Lower leg skin (tissue), 4 donors: ENCODE results near the gene FAM83G. TPM values are rescaled to one million over a fixed set of nuclear protein-coding genes. Genes with fewer than 3 reads are reported as not detected.

Experiments
- DNase-seq, 2 donors: peaks; one replicate each; pipeline ENCODE4 v3.0.0-alpha.2; 2019; ENCODE audit warnings: low spot score in 2 of 2
- H3K4me3 ChIP-seq: fragments of 200-600 bp; sonication (generic); 2 replicates; pipeline ENCODE4 v1.5.1; 2017; ENCODE audit warnings: mild to moderate bottlenecking, low read depth; ENCODE audit not compliant: poor library complexity, severe bottlenecking
- CTCF ChIP-seq, 3 donors: fragments of 450-650 bp; IDR thresholded peaks; one replicate each; pipeline ENCODE4 v1.5.1; 2016; ENCODE audit warnings: antibody characterized with exemption in 3 of 3, mild to moderate bottlenecking in 3 of 3, moderate library complexity in 2 of 3
- POLR2A ChIP-seq, 2 donors: fragments of 450-650 bp; IDR thresholded peaks; one replicate each; pipeline ENCODE4 v1.6.1; 2016 to 2017; ENCODE audit warnings: antibody characterized with exemption in 2 of 2, mild to moderate bottlenecking in 1 of 2, moderate library complexity in 1 of 2
- WGBS, 2 donors: methylation state at CpG; one replicate each; pipeline ENCODE4 v1.1.5; 2018; 5-methylcytosine and 5-hydroxymethylcytosine counted together
- intact Hi-C: fragments of 100-400 bp; cut with DNase I; formaldehyde crosslinking; loops from one replicate; pipeline ENCODE4 v1.15.0; 2023; ENCODE audit warnings: low total_unique reads
- total RNA-seq, 4 donors: library from RNA; depleted of rRNA; stranded (reverse); fragments of >200 nt; gene quantifications; one replicate each; pipeline ENCODE4 v1.1.0, GENCODE V29; 2016

FAM83G gene
- total RNA-seq, 4 donors from 2014 or later, result 131 to 298 (median 190) TPM

DNA sequence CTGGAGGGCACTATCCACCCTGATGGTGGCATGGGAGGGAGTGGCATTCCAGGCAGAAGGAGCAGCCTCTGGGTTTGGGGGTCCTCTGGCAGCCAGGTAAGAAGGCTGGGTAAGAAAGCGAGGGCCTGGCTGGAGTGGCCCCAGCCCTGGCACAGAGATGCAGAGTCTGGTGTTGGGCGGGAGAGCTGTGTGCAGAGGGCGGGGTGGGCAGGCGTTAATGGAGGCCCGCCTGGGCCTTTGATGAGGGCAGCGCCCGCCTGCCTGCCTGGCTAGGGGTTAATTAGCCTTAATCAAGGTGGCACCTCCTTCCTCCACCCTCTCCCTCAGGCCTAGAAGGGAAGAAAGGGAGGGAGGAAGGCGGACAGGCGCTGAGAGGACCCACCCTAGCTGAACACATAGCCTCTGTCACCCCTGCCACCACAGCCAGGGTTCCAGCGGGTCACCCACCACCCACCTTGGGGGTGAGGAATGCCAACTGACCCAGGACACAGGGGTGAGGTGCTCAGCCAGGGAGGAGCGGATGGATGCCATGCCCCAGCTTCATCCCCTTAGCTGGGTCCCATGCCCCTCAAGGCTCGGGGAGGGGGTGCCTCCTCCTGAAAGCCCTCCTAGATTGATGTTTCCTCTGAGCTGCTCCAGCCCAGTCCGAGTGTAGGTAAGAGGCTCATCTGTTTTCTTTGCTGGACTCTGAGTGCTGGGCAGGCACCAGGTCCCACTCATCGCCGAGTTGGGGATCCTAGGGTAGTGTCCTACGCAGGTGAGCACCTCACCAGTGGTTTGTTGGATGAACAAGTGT is 13.4 kb upstream of the FAM83G start:
- WGBS, 2 donors, result 61 to 66% methylated on average over 16 of the region's 16 CpGs
- DNase-seq, result no peak
- no peak overlapping the region for H3K4me3 ChIP-seq
- intact Hi-C loops, result no loop called here
- TF ChIP-seq POLR2A (IDR thresholded peaks at IDR 0.05), result no peak
- TF ChIP-seq CTCF (IDR thresholded peaks at IDR 0.05), result no peak

DNA sequence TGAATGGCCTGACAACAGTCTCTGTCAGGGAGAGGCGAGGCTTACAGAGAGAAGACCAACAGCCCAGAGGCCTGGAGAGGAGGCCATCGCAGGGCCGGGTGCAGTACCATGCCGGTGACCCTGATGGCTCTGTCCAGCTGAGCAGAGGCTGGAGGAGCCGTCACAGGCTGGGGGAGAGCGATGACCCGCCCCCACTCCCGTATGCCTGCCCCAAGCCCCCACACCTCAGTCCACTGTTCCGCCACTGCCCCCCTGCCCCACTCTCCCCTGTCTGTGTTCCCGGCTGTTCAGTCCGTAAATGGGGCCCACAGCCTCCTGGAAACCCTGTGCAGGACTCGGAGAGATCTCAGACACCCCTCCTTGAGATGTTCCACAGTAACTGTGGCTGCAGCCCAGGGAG is 12.8 kb upstream of the FAM83G start:
- intact Hi-C loops, result no loop called here
- no peak for DNase-seq
- 49 to 84% methylated on average over 4 of the region's 12 CpGs for WGBS, 2 donors
- TF ChIP-seq POLR2A (IDR thresholded peaks at IDR 0.05) (no peak), CTCF (IDR thresholded peaks at IDR 0.05) (no peak)
- no peak overlapping the region for H3K4me3 ChIP-seq

GRCh38 chr17:19016881-19017280 is 12.3 kb upstream of the FAM83G start:
- DNase-seq, result no peak
- intact Hi-C loops, result no loop called here
- no peak overlapping the region for H3K4me3 ChIP-seq
- TF ChIP-seq CTCF (IDR thresholded peaks at IDR 0.05), result no peak
- TF ChIP-seq POLR2A (IDR thresholded peaks at IDR 0.05), result no peak
- WGBS, 2 donors, result 51 to 54% methylated on average over 5 to 7 of the region's 7 CpGs

DNA sequence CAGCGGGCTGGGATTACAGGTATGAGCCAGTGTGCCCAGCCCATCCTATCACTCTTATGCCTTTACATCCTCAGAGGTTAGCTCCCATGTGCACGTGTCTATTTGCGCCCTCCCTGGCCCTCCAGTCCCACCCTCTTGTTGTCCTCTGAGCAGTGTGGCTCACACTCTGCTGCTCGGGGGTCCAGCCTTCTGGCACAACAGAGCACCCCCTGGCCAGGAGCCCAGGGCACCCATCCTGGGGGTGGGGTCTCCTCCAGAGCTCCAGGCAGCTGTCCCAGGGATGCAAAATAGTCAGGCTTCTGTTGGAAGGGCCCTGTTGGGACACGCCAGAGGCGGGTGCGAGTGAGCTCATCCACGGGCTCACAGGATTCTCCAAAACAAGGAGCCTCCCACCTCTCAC is 11.7 kb upstream of the FAM83G start:
- DNase-seq, result no peak
- no peak overlapping the region for H3K4me3 ChIP-seq
- TF ChIP-seq POLR2A (IDR thresholded peaks at IDR 0.05) (no peak), CTCF (IDR thresholded peaks at IDR 0.05) (no peak)
- WGBS, 2 donors, result 66 to 75% methylated on average over 8 of the region's 8 CpGs
- intact Hi-C loops, result no loop called here

- no peak overlapping the region for H3K4me3 ChIP-seq
- 72 to 78% methylated on average over 7 of the region's 7 CpGs for WGBS, 2 donors
- TF ChIP-seq POLR2A (IDR thresholded peaks at IDR 0.05) (no peak), CTCF (IDR thresholded peaks at IDR 0.05) (no peak)
- intact Hi-C loops, result no loop called here
- no peak for DNase-seq
Measured at GRCh38 chr17:19015428-19015827, 10.9 kb upstream of the FAM83G start.
